IMR-90 (cell line): Measurements from ENCODE around the gene MORF4L1. TPM values are rescaled to one million over a fixed set of nuclear protein-coding genes. Genes with fewer than 3 reads are reported as not detected.

Experiments
- ATAC-seq: fragments of 200-7000 bp; cut with Tn5 transposase; 2 replicates; pipeline ENCODE4 v1.9.1; 2020; ENCODE audit warnings: low read depth, mild to moderate bottlenecking, moderate library complexity
- BruUV-seq: library from RNA; stranded (reverse); fragments of 400-500 nt; replicated peaks from 2 replicates; lab custom pipeline; 2021; lab: Mats Ljungman, UMichigan
- CTCF ChIA-PET: fragments of 300-600 bp; formaldehyde crosslinking; extraction: SDS; loops from one replicate; lab custom pipeline; 2021; ENCODE audit warnings: antibody characterized with exemption; lab: Yijun Ruan, JAX
- POLR2A ChIA-PET: fragments of 300-600 bp; sonication (Branson Sonifier 250); formaldehyde crosslinking; loops from one replicate; lab custom pipeline; 2022; ENCODE audit warnings: antibody characterized with exemption; ENCODE audit not compliant: unreplicated experiment; lab: Charles Lee
- DNase-seq: peaks from one replicate; pipeline ENCODE4 v3.0.0; 2013
- H2AFZ ChIP-seq: replicated peaks from 2 replicates; pipeline ENCODE3; 2013; ENCODE audit warnings: low read length, mild to moderate bottlenecking; ENCODE audit not compliant: poor library complexity
- H2AK5ac ChIP-seq: 2 replicates; pipeline ENCODE4 v1.6.1; 2013; ENCODE audit warnings: low read depth, low read length, inconsistent platforms
- H2AK9ac ChIP-seq: replicated peaks from 2 replicates; pipeline ENCODE3; 2013; ENCODE audit warnings: mild to moderate bottlenecking, low read depth, low read length, moderate library complexity; ENCODE audit not compliant: poor library complexity
- H2BK120ac ChIP-seq: 2 replicates; pipeline ENCODE4 v1.6.1; 2013; ENCODE audit warnings: low read depth, low read length, inconsistent platforms
- H2BK15ac ChIP-seq: 3 replicates; pipeline ENCODE4 v1.6.1; 2013; ENCODE audit warnings: low read depth, low read length, inconsistent platforms
- H2BK20ac ChIP-seq: 2 replicates; pipeline ENCODE4 v1.6.1; 2013; ENCODE audit warnings: low read depth, mild to moderate bottlenecking, inconsistent platforms, low read length, moderate library complexity
- H2BK5ac ChIP-seq: 2 replicates; pipeline ENCODE4 v1.6.1; 2013; ENCODE audit warnings: mild to moderate bottlenecking, low read depth, low read length, inconsistent platforms; ENCODE audit not compliant: poor library complexity, severe bottlenecking
- H3K14ac ChIP-seq: replicated peaks from 2 replicates; pipeline ENCODE4 v1.6.1; 2013; ENCODE audit warnings: low read depth, low read length, inconsistent platforms
- H3K18ac ChIP-seq: 2 replicates; pipeline ENCODE4 v1.6.1; 2013; ENCODE audit warnings: low read depth, low read length, control low read depth
- H3K23ac ChIP-seq: 2 replicates; pipeline ENCODE4 v1.6.1; 2013; ENCODE audit warnings: low read depth, low read length, inconsistent platforms
- H3K27ac ChIP-seq: 2 replicates; pipeline ENCODE4 v1.5.1; 2013; ENCODE audit warnings: mild to moderate bottlenecking, control low read depth, low read length; ENCODE audit not compliant: insufficient read depth
- H3K27me3 ChIP-seq: 2 replicates; pipeline ENCODE4 v1.6.1; 2013; ENCODE audit warnings: low read length; ENCODE audit not compliant: control insufficient read depth, insufficient read depth
- H3K36me3 ChIP-seq: 2 replicates; pipeline ENCODE4 v1.6.1; 2013; ENCODE audit warnings: low read length, mixed read lengths; ENCODE audit not compliant: control insufficient read depth, insufficient read depth
- H3K4ac ChIP-seq: 2 replicates; pipeline ENCODE4 v1.6.1; 2013; ENCODE audit warnings: low read depth, low read length, inconsistent platforms
- H3K4me1 ChIP-seq: 2 replicates; pipeline ENCODE4 v1.6.1; 2013; ENCODE audit warnings: low read length, mixed read lengths; ENCODE audit not compliant: control insufficient read depth, insufficient read depth
- H3K4me2 ChIP-seq: 2 replicates; pipeline ENCODE4 v1.6.1; 2013; ENCODE audit warnings: low read depth, mild to moderate bottlenecking, control low read depth, low read length, moderate library complexity
- H3K4me3 ChIP-seq: 2 replicates; pipeline ENCODE4 v1.5.1; 2013; ENCODE audit warnings: low read depth, mild to moderate bottlenecking, control low read depth, low read length, moderate library complexity; ENCODE audit not compliant: insufficient read depth
- H3K56ac ChIP-seq: 2 replicates; pipeline ENCODE4 v1.6.1; 2013; ENCODE audit warnings: low read length, inconsistent platforms; ENCODE audit not compliant: insufficient read depth; ENCODE audit errors: extremely low read depth
- H3K79me1 ChIP-seq, 2 experiments: 2 replicates each; pipeline ENCODE4 v1.6.1; 2013; ENCODE audit warnings: low read length in 2 of 2, inconsistent platforms in 1 of 2, low read depth in 1 of 2
- H3K9ac ChIP-seq: 2 replicates; pipeline ENCODE4 v1.6.1; 2013; ENCODE audit warnings: low read depth, low read length, control low read depth
- H3K9me1 ChIP-seq: 2 replicates; pipeline ENCODE4 v1.6.1; 2013; ENCODE audit warnings: low read length, inconsistent platforms; ENCODE audit not compliant: insufficient read depth
- H3K9me3 ChIP-seq: 2 replicates; pipeline ENCODE4 v1.6.1; 2013; ENCODE audit warnings: low read length; ENCODE audit not compliant: control insufficient read depth, insufficient read depth
- H4K20me1 ChIP-seq: 2 replicates; pipeline ENCODE4 v1.6.1; 2013; ENCODE audit warnings: low read length, inconsistent platforms; ENCODE audit not compliant: insufficient read depth
- H4K5ac ChIP-seq: 2 replicates; pipeline ENCODE4 v1.6.1; 2013; ENCODE audit warnings: mild to moderate bottlenecking, low read depth, low read length, control low read depth
- H4K8ac ChIP-seq, 2 experiments: 2 replicates each; pipeline ENCODE4 v1.6.1; 2013; ENCODE audit warnings: low read depth in 2 of 2, low read length in 2 of 2, control low read depth in 1 of 2, inconsistent platforms in 1 of 2
- H4K91ac ChIP-seq: 2 replicates; pipeline ENCODE4 v1.6.1; 2013; ENCODE audit warnings: low read depth, low read length, inconsistent platforms; ENCODE audit not compliant: insufficient read depth
- CEBPB ChIP-seq: IDR thresholded peaks from 2 replicates; pipeline ENCODE4 v1.6.1; 2012; ENCODE audit warnings: low read depth, low read length, improper control_type of control experiment
- CHD1 ChIP-seq: IDR thresholded peaks from 2 replicates; pipeline ENCODE4 v1.6.1; 2012; ENCODE audit warnings: low read depth, low read length, improper control_type of control experiment
- CTCF ChIP-seq: conservative IDR thresholded peaks from 2 replicates; pipeline ENCODE4 v1.5.1; 2012; ENCODE audit warnings: mild to moderate bottlenecking, low read depth, low read length, improper control_type of control experiment
- ELK1 ChIP-seq: fragments of 150-350 bp; IDR thresholded peaks from 2 replicates; pipeline ENCODE4 v1.6.1; 2016; ENCODE audit warnings: low read depth, mild to moderate bottlenecking, low read length, moderate library complexity, borderline replicate concordance
- FOS ChIP-seq: fragments of 150-350 bp; IDR thresholded peaks from 2 replicates; pipeline ENCODE4 v1.6.1; 2016; ENCODE audit warnings: low read depth, low read length
- MAFK ChIP-seq: IDR thresholded peaks from 2 replicates; pipeline ENCODE4 v1.6.1; 2012; ENCODE audit warnings: low read depth, low read length, improper control_type of control experiment
- MAZ ChIP-seq: IDR thresholded peaks from 2 replicates; pipeline ENCODE4 v1.6.1; 2012; ENCODE audit warnings: low read depth, mild to moderate bottlenecking, low read length, improper control_type of control experiment, moderate library complexity, borderline replicate concordance
- MXI1 ChIP-seq: IDR thresholded peaks from 2 replicates; pipeline ENCODE4 v1.6.1; 2012; ENCODE audit warnings: low read depth, mild to moderate bottlenecking, low read length, moderate library complexity, borderline replicate concordance
- NFE2L2 ChIP-seq: fragments of 150-350 bp; IDR thresholded peaks from 2 replicates; pipeline ENCODE4 v1.6.1; 2016; ENCODE audit warnings: low read depth, mild to moderate bottlenecking, low read length
- RCOR1 ChIP-seq: IDR thresholded peaks from 2 replicates; pipeline ENCODE4 v1.6.1; 2012; ENCODE audit warnings: mild to moderate bottlenecking, low read length, improper control_type of control experiment; ENCODE audit not compliant: insufficient replicate concordance
- SMC3 ChIP-seq: fragments of 150-350 bp; IDR thresholded peaks from 2 replicates; pipeline ENCODE4 v1.6.1; 2016; ENCODE audit warnings: low read depth, mild to moderate bottlenecking, antibody characterized with exemption, low read length, moderate library complexity
- USF2 ChIP-seq: fragments of 150-350 bp; IDR thresholded peaks from 2 replicates; pipeline ENCODE4 v1.6.1; 2017; ENCODE audit warnings: mild to moderate bottlenecking, antibody characterized with exemption, low read length, low read depth
- WGBS, 2 experiments: methylation state at CpG; one replicate each; pipeline versions ENCODE4 v1.1.5 to v1.1.7; 2013; ENCODE audit warnings: missing lambda C conversion rate in 2 of 2; ENCODE audit not compliant: insufficient read length in 1 of 2; ENCODE audit errors: extremely low coverage in 2 of 2; 5-methylcytosine and 5-hydroxymethylcytosine counted together
- dilution Hi-C: fragments of 300-500 bp; cut with HindIII; formaldehyde crosslinking; loops from one replicate; pipeline ENCODE4 v1.14.3; 2018; ENCODE audit warnings: low sequenced_read_pairs; ENCODE audit not compliant: unreplicated experiment
- in situ Hi-C: fragments of 300-500 bp; cut with MboI; formaldehyde crosslinking; loops from 3 replicates; pipeline ENCODE4 v1.14.3; 2019; ENCODE audit warnings: low sequenced_read_pairs, inconsistent platforms, mixed read lengths
- intact Hi-C: fragments of 100-400 bp; cut with micrococcal nuclease; formaldehyde crosslinking; loops from 2 replicates; pipeline ENCODE4 v1.10.0; 2022
- polyA plus RNA-seq, 3 experiments: library from polyadenylated mRNA; depleted of rRNA; stranded (reverse); fragments of >200 nt; gene quantifications; 2 replicates each; pipeline ENCODE4 v1.2.3, GENCODE V29; 2012; ENCODE audit warnings: low replicate concordance in 1 of 3
- total RNA-seq: library from RNA; depleted of rRNA; stranded (reverse); fragments of >200 nt; gene quantifications from 2 replicates; pipeline ENCODE4 v1.2.3, GENCODE V29; 2012

MORF4L1 gene
- total and polyA plus RNA-seq, 2 of the 4 experiments (the other 2 are of a cell fraction), result 217 to 392 TPM

- DNase-seq (no peak), ATAC-seq (no peak)
- H2BK15ac ChIP-seq, result no peak overlapping the region
- H2BK20ac ChIP-seq, result no peak overlapping the region
- H3K27me3 ChIP-seq, result no peaks in the 10 kb centered on the region
- dilution Hi-C loops, result no loop called here
- no peak overlapping the region for H2AK5ac ChIP-seq
- H3K14ac ChIP-seq, result no peak overlapping the region
- H2BK5ac ChIP-seq, result no peak overlapping the region
- no peak overlapping the region for H4K91ac ChIP-seq
- peaks cover 25% of the 10 kb centered on the region for H3K9me1 ChIP-seq
- in situ Hi-C loops, result loop anchor here (5.0 kb wide), 1 partner anchor 269 kb away; no protein-coding TSS in a partner anchor
- H3K4me2 ChIP-seq, result no peak overlapping the region
- no peak overlapping the region for H3K18ac ChIP-seq
- no peak overlapping the region for H2AK9ac ChIP-seq
- H2AFZ ChIP-seq, result no peak overlapping the region
- H3K23ac ChIP-seq, result no peak overlapping the region
- H3K9ac ChIP-seq, result no peak overlapping the region
- peaks cover 32 to 85% of the 10 kb centered on the region in 2 experiments for H3K79me1 ChIP-seq
- no peaks in the 10 kb centered on the region for H3K9me3 ChIP-seq
- H3K27ac ChIP-seq, result no peak overlapping the region
- peaks cover 67% of the 10 kb centered on the region for H4K20me1 ChIP-seq
- H2BK120ac ChIP-seq, result no peak overlapping the region
- no peak overlapping the region for H3K56ac ChIP-seq
- TF ChIP-seq SMC3, result no peak
- no peak for TF ChIP-seq CTCF
- TF ChIP-seq MXI1, result no peak
- TF ChIP-seq MAZ, result no peak
- TF ChIP-seq RCOR1, result no peak
- TF ChIP-seq ELK1, result no peak
- TF ChIP-seq CEBPB, result no peak
- no peak for TF ChIP-seq CHD1
- TF ChIP-seq USF2, result no peak
- TF ChIP-seq NFE2L2, result no peak
- no peak for TF ChIP-seq FOS
- TF ChIP-seq MAFK, result no peak
- H4K8ac ChIP-seq, result no peak overlapping the region
- H3K4me3 ChIP-seq, result no peak overlapping the region
- H3K36me3 ChIP-seq, result peaks cover 56% of the 10 kb centered on the region
- no TSS peak for BruUV-seq
- H3K4ac ChIP-seq, result no peak overlapping the region
- no peak overlapping the region for H4K5ac ChIP-seq
- WGBS, 2 experiments, result 100% methylated on average over 1 of the region's 3 CpGs; no CpG with 5 or more reads in 1 of the 2 experiments
- CTCF ChIA-PET, result no interaction called here
- intact Hi-C loops, result no loop called here
- peaks cover 8% of the 10 kb centered on the region for H3K4me1 ChIP-seq
- POLR2A ChIA-PET, result no interaction called here
These were observed 40.3 kb downstream of the MORF4L1 start for GRCh38 chr15:78913012-78913411.
